SK-N-SH (cell line): ENCODE data around the gene TNPO1. TPM values are rescaled to one million over a fixed set of nuclear protein-coding genes. Genes with fewer than 3 reads are reported as not detected.

Source experiments
- CTCF ChIA-PET: fragments of 300-600, 350-600 bp; formaldehyde crosslinking; extraction: SDS; loops from one replicate; lab custom pipeline; 2021; lab: Yijun Ruan, JAX
- POLR2A ChIA-PET: fragments of 350-600 bp; sonication (Branson Sonifier 250); formaldehyde crosslinking; extraction: SDS; loops from one replicate; lab custom pipeline; 2020; ENCODE audit warnings: antibody characterized with exemption, inconsistent platforms; lab: Yijun Ruan, JAX
- DNase-seq: peaks from one replicate; pipeline ENCODE4 v3.0.0; 2012
- H2AFZ ChIP-seq: fragments of 200-600 bp; sonication (generic); 2 replicates; pipeline ENCODE4 v1.8.1; 2016; ENCODE audit warnings: antibody characterized with exemption, mild to moderate bottlenecking, low read depth
- H3F3A ChIP-seq: fragments of 200-600 bp; sonication (generic); replicated peaks from 2 replicates; pipeline ENCODE3; 2016; ENCODE audit warnings: antibody characterized with exemption, mild to moderate bottlenecking; ENCODE audit not compliant: insufficient read depth
- H3K27ac ChIP-seq, 2 experiments: fragments of 200-500 bp in 1 of 2; fragments of 200-600 bp in 1 of 2; sonication (Bioruptor generic) in 1 of 2; sonication (generic), shearing (Covaris generic) in 1 of 2; 2 replicates each; pipeline versions ENCODE4 v1.5.1 to v1.6.1; 2014 to 2016; ENCODE audit warnings: low read depth in 2 of 2, inconsistent platforms in 1 of 2, low read length in 1 of 2, mild to moderate bottlenecking in 1 of 2, mixed read lengths in 1 of 2
- H3K27me3 ChIP-seq: fragments of 200-600 bp; sonication (generic), shearing (Covaris generic); 2 replicates; pipeline ENCODE4 v1.6.1; 2016; ENCODE audit warnings: mixed run types; ENCODE audit not compliant: insufficient read depth
- H3K36me3 ChIP-seq, 2 experiments: fragments of 200-500 bp in 1 of 2; fragments of 200-600 bp in 1 of 2; sonication (Bioruptor generic) in 1 of 2; sonication (generic) in 1 of 2; replicated peaks in 1 of 2; 2 replicates each; pipeline versions ENCODE3 to v1.5.1; 2014 to 2016; ENCODE audit warnings: low read length in 1 of 2, mild to moderate bottlenecking in 1 of 2; ENCODE audit not compliant: insufficient read depth in 2 of 2, control insufficient read depth in 1 of 2
- H3K4me1 ChIP-seq, 2 experiments: fragments of 200-500 bp in 1 of 2; fragments of 200-600 bp in 1 of 2; sonication (Bioruptor generic) in 1 of 2; sonication (generic), shearing (Covaris generic) in 1 of 2; 2 replicates each; pipeline versions ENCODE4 v1.5.1 to v1.6.1; 2014 to 2016; ENCODE audit warnings: low read depth in 1 of 2, low read length in 1 of 2, mixed run types in 1 of 2; ENCODE audit not compliant: insufficient read depth in 2 of 2, control insufficient read depth in 1 of 2
- H3K4me2 ChIP-seq: fragments of 200-600 bp; sonication (generic), shearing (Covaris generic); 2 replicates; pipeline ENCODE4 v1.6.1; 2017; ENCODE audit warnings: mixed run types
- H3K4me3 ChIP-seq, 2 experiments: fragments of 200-500 bp in 1 of 2; fragments of 200-600 bp in 1 of 2; sonication (Bioruptor generic) in 1 of 2; sonication (generic), shearing (Covaris generic) in 1 of 2; 2 replicates each; pipeline versions ENCODE4 v1.5.1 to v1.8.1; 2014 to 2016; ENCODE audit warnings: low read depth in 2 of 2, inconsistent platforms in 1 of 2, low read length in 1 of 2, mild to moderate bottlenecking in 1 of 2, mixed read lengths in 1 of 2, moderate library complexity in 1 of 2
- H3K79me2 ChIP-seq: fragments of 200-600 bp; sonication (generic); 2 replicates; pipeline ENCODE4 v1.8.1; 2017; ENCODE audit warnings: mild to moderate bottlenecking; ENCODE audit not compliant: insufficient read depth
- H3K9ac ChIP-seq: fragments of 200-600 bp; sonication (generic); 2 replicates; pipeline ENCODE4 v1.6.1; 2017; ENCODE audit warnings: mixed run types
- H3K9me2 ChIP-seq: fragments of 200-600 bp; sonication (generic); 2 replicates; pipeline ENCODE4 v1.6.1; 2017; ENCODE audit warnings: mixed run types
- H3K9me3 ChIP-seq: fragments of 200-600 bp; sonication (generic); 2 replicates; pipeline ENCODE4 v1.6.1; 2017; ENCODE audit warnings: mixed run types, mild to moderate bottlenecking, moderate library complexity
- H4K20me1 ChIP-seq: fragments of 200-600 bp; sonication (generic); 2 replicates; pipeline ENCODE4 v1.6.1; 2017; ENCODE audit warnings: mild to moderate bottlenecking, mixed run types; ENCODE audit not compliant: insufficient read depth
- CHD2 ChIP-seq: fragments of 150-350 bp; IDR thresholded peaks from 2 replicates; pipeline ENCODE4 v1.6.1; 2018; ENCODE audit warnings: low read length; ENCODE audit not compliant: partially characterized antibody
- EZH2phosphoT487 ChIP-seq: fragments of 200-600 bp; sonication (generic); IDR thresholded peaks from 2 replicates; pipeline ENCODE4 v1.6.1; 2017; ENCODE audit warnings: low read depth, mixed run types, mild to moderate bottlenecking, antibody characterized with exemption, moderate library complexity, borderline replicate concordance
- FOXM1 ChIP-seq: IDR thresholded peaks from 2 replicates; pipeline ENCODE4 v1.4.0; 2012; ENCODE audit warnings: low read depth, mild to moderate bottlenecking
- GABPA ChIP-seq: IDR thresholded peaks from 2 replicates; pipeline ENCODE4 v1.4.0; 2012; ENCODE audit warnings: low read depth, mild to moderate bottlenecking
- GATA2 ChIP-seq: sonication (generic); formaldehyde crosslinking; IDR thresholded peaks from 2 replicates; pipeline ENCODE4 v1.5.0; 2020; ENCODE audit warnings: mild to moderate bottlenecking, missing genetic modification reagents
- IRF3 ChIP-seq: fragments of 150-350 bp; IDR thresholded peaks from 2 replicates; pipeline ENCODE4 v1.6.1; 2016; ENCODE audit warnings: mild to moderate bottlenecking, low read depth, low read length
- JUND ChIP-seq: IDR thresholded peaks from 2 replicates; pipeline ENCODE4 v1.4.0; 2012
- MEF2A ChIP-seq: IDR thresholded peaks from 2 replicates; pipeline ENCODE4 v1.4.0; 2012; ENCODE audit warnings: low read depth, borderline replicate concordance
- NFIC ChIP-seq: IDR thresholded peaks from 2 replicates; pipeline ENCODE4 v1.4.0; 2012; ENCODE audit warnings: borderline replicate concordance
- NRF1 ChIP-seq: IDR thresholded peaks from 2 replicates; pipeline ENCODE4 v1.6.1; 2012; ENCODE audit warnings: low read depth, mild to moderate bottlenecking, low read length
- POLR2AphosphoS5 ChIP-seq: IDR thresholded peaks from 2 replicates; pipeline ENCODE4 v1.6.1; 2012; ENCODE audit warnings: low read depth, low read length
- SIN3A ChIP-seq: IDR thresholded peaks from 2 replicates; pipeline ENCODE4 v1.6.1; 2012; ENCODE audit warnings: low read depth, mild to moderate bottlenecking, low read length, moderate library complexity, borderline replicate concordance
- TCF12 ChIP-seq: IDR thresholded peaks from 2 replicates; pipeline ENCODE4 v1.4.0; 2012
- YY1 ChIP-seq: IDR thresholded peaks from 2 replicates; pipeline ENCODE4 v1.4.0; 2012; ENCODE audit warnings: low read depth, mild to moderate bottlenecking
- ZBTB33 ChIP-seq: IDR thresholded peaks from 2 replicates; pipeline ENCODE4 v1.4.0; 2012; ENCODE audit warnings: low read depth, borderline replicate concordance
- polyA plus RNA-seq, 3 experiments: library from polyadenylated mRNA; depleted of rRNA; stranded (reverse); fragments of >200 nt; gene quantifications; 2 replicates each; pipeline ENCODE4 v1.2.3, GENCODE V29; 2012
- TF ChIP-seq, protein P1 (sequence below): IDR thresholded peaks from 2 replicates; pipeline ENCODE4; 2012
- TF ChIP-seq, protein P2 (sequence below): IDR thresholded peaks from 2 replicates; pipeline ENCODE4 v1.4.0; 2012; ENCODE audit warnings: low read depth, borderline replicate concordance
- TF ChIP-seq, protein P3 (sequence below): IDR thresholded peaks from 2 replicates; pipeline ENCODE4 v1.4.0; 2012; ENCODE audit warnings: low read depth

Gene TNPO1
- polyA plus RNA-seq, 1 of the 3 experiments (the other 2 are of a cell fraction), result 19.9 TPM

- POLR2A ChIA-PET, result no interaction called here
- no peaks in the 10 kb centered on the region for H3K9me3 ChIP-seq
- CTCF ChIA-PET, result interaction anchor here (0.8 kb wide), 1 partner anchor 9 kb away, joined by 3 read pairs; no protein-coding TSS in a partner anchor
- no peaks in the 10 kb centered on the region for H3K27me3 ChIP-seq
- TF ChIP-seq TCF12 (no peak), YY1 (no peak), GABPA (no peak), POLR2AphosphoS5 (no peak), GATA2 (CRISPR knock-in tag) (no peak), SIN3A (no peak), EZH2phosphoT487 (no peak), CHD2 (no peak), NRF1 (no peak), MEF2A (no peak), JUND (no peak), NFIC (no peak), IRF3 (no peak), FOXM1 (no peak), ZBTB33 (no peak)
- TF ChIP-seq, protein P1, sequence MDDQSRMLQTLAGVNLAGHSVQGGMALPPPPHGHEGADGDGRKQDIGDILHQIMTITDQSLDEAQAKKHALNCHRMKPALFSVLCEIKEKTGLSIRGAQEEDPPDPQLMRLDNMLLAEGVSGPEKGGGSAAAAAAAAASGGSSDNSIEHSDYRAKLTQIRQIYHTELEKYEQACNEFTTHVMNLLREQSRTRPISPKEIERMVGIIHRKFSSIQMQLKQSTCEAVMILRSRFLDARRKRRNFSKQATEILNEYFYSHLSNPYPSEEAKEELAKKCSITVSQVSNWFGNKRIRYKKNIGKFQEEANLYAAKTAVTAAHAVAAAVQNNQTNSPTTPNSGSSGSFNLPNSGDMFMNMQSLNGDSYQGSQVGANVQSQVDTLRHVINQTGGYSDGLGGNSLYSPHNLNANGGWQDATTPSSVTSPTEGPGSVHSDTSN, result no peak
- TF ChIP-seq, protein P2, sequence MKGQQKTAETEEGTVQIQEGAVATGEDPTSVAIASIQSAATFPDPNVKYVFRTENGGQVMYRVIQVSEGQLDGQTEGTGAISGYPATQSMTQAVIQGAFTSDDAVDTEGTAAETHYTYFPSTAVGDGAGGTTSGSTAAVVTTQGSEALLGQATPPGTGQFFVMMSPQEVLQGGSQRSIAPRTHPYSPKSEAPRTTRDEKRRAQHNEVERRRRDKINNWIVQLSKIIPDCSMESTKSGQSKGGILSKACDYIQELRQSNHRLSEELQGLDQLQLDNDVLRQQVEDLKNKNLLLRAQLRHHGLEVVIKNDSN, result no peak
- TF ChIP-seq, protein P3, sequence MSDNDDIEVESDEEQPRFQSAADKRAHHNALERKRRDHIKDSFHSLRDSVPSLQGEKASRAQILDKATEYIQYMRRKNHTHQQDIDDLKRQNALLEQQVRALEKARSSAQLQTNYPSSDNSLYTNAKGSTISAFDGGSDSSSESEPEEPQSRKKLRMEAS, result no peak
- no peak overlapping the region for H3K4me3 ChIP-seq
- no peaks in the 10 kb centered on the region for H3K9me2 ChIP-seq
- H3F3A ChIP-seq, result no peaks in the 10 kb centered on the region
- H3K27ac ChIP-seq, result no peak overlapping the region
- H2AFZ ChIP-seq, result no peak overlapping the region
- no peaks in the 10 kb centered on the region for H3K36me3 ChIP-seq
- no peak overlapping the region for H3K4me2 ChIP-seq
- H3K79me2 ChIP-seq, result no peaks in the 10 kb centered on the region
- DNase-seq, result no peak
- peaks cover 0 to 5% of the 10 kb centered on the region in 2 experiments; a peak in 1 of 4 replicates for H3K4me1 ChIP-seq
- H3K9ac ChIP-seq, result no peak overlapping the region
- no peaks in the 10 kb centered on the region for H4K20me1 ChIP-seq
Measured at GRCh38 chr5:72785801-72786200, 30.7 kb upstream of the TNPO1 start.
